ENCODE measurements around the gene SCAPER.

GRCh38 chr15:76503804-76504203, 401.3 kb downstream of the SCAPER start:
- TF ChIP-seq CTCF (IDR thresholded peaks at IDR 0.05 in 4 of 5, conservative IDR thresholded peaks at IDR 0.05 in 1 of 5) (no peak), POLR2A (IDR thresholded peaks at IDR 0.05) (no peak)
